ENCODE data around the gene FAM209A. TPM values are rescaled to one million over a fixed set of nuclear protein-coding genes. Genes with fewer than 3 reads are reported as not detected.
"Not testable (repeated sequence)": the region's sequence is repeated elsewhere in the genome, so short reads cannot be mapped to it uniquely, and the experiment has no call there.

FAM209A gene, protein sequence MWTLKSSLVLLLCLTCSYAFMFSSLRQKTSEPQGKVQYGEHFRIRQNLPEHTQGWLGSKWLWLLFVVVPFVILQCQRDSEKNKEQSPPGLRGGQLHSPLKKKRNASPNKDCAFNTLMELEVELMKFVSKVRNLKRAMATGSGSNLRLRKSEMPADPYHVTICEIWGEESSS
- total RNA-seq (not detected in 2 replicates), polyA plus RNA-seq (0.15 TPM in 1 of 2 replicates, not detected in the other)

- not testable (repeated sequence) for H3K4me1 ChIP-seq (ENCODE audit: low read depth); H3K9me3 ChIP-seq (ENCODE audit: low read depth); H3K27ac ChIP-seq; H3K36me3 ChIP-seq; DNase-seq (ENCODE audit: low read depth in 1 of 2, low spot score in 1 of 2); H3K27me3 ChIP-seq; H3K4me3 ChIP-seq
Measured at GRCh38 chr20:56524444-56524843, at the start of gene FAM209A. FAM209A (plus strand) TSS chr20:56524744; CDS start chr20:56524809, 65 bp downstream.

DNA sequence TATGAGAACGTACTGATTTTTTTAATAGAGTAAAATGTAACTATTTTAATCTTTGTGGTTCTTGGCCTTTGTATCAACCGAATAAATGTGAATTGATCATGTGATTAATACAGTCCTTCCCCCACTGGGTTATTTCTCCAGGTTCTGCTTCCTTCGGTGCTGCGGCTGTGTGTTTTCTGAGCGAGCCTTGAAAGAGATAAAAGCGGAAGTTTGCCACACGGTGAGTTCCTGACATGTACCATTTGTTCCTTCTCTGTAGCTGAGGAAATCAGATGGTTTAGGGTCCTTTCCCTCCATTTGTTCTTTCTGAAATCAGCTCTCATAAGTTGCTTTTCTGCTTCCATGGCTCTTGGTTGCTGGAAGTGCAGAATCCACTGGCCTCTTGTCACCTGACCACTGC lies 40.6 kb upstream of the FAM209A start:
- Histone ChIP-seq H3K36me3 (peaks cover 27% of the 10 kb centered on the region), H3K9me3 (ENCODE audit: low read depth) (no peaks in the 10 kb centered on the region), H3K4me1 (ENCODE audit: low read depth) (no peaks in the 10 kb centered on the region), H3K27me3 (no peaks in the 10 kb centered on the region), H3K4me3 (no peak overlapping the region), H3K27ac (no peak overlapping the region)
- no peak for DNase-seq (ENCODE audit: low read depth in 1 of 2, low spot score in 1 of 2)
- TF ChIP-seq CTCF (IDR thresholded peaks at IDR 0.05; ENCODE audit: low read depth, low read length), result no peak

GRCh38 chr20:56487216-56487615 lies 37.3 kb upstream of the FAM209A start:
- peaks cover 12% of the 10 kb centered on the region for H3K4me1 ChIP-seq (ENCODE audit: low read depth)
- H3K27ac ChIP-seq, result no peak overlapping the region
- no peak for TF ChIP-seq CTCF (IDR thresholded peaks at IDR 0.05; ENCODE audit: low read depth, low read length)
- no peaks in the 10 kb centered on the region for H3K9me3 ChIP-seq (ENCODE audit: low read depth)
- H3K27me3 ChIP-seq, result no peaks in the 10 kb centered on the region
- H3K36me3 ChIP-seq, result peaks cover 16% of the 10 kb centered on the region
- no peak for DNase-seq (ENCODE audit: low read depth in 1 of 2, low spot score in 1 of 2)
- no peak overlapping the region for H3K4me3 ChIP-seq

- Histone ChIP-seq H3K27me3 (no peaks in the 10 kb centered on the region), H3K4me1 (ENCODE audit: low read depth) (peaks cover 12% of the 10 kb centered on the region), H3K36me3 (peaks cover 12% of the 10 kb centered on the region), H3K9me3 (ENCODE audit: low read depth) (no peaks in the 10 kb centered on the region), H3K27ac (no peak overlapping the region), H3K4me3 (no peak overlapping the region)
- no peak for DNase-seq (ENCODE audit: low read depth in 1 of 2, low spot score in 1 of 2)
- TF ChIP-seq CTCF (IDR thresholded peaks at IDR 0.05; ENCODE audit: low read depth, low read length), result no peak
Measured at GRCh38 chr20:56488566-56488965, 36.0 kb upstream of the FAM209A start.

DNA sequence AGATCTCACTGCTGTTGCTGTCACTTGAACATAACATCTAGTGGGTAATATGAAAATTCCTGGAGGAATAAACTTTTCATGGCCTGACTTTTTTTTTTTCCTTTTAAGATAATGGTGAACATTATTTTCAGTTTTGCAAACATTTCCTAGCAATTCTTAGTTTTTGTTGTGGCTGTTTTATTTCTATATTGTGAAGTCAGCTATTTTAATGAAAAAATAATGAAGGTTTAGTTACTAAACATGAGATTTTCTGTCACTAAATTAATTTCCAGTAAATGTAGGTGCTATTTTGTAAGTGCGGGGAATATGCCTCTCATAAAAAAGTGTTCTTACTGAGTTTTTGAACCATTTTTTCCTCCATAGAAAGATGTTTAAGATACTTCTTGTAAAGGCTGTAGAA lies 23.4 kb upstream of the FAM209A start:
- no peaks in the 10 kb centered on the region for H3K36me3 ChIP-seq
- no peak overlapping the region for H3K27ac ChIP-seq
- H3K4me1 ChIP-seq (ENCODE audit: low read depth), result no peaks in the 10 kb centered on the region
- TF ChIP-seq CTCF (IDR thresholded peaks at IDR 0.05; ENCODE audit: low read depth, low read length), result no peak
- H3K27me3 ChIP-seq, result no peaks in the 10 kb centered on the region
- no peaks in the 10 kb centered on the region for H3K9me3 ChIP-seq (ENCODE audit: low read depth)
- DNase-seq (ENCODE audit: low read depth in 1 of 2, low spot score in 1 of 2), result no peak
- H3K4me3 ChIP-seq, result no peak overlapping the region

DNA sequence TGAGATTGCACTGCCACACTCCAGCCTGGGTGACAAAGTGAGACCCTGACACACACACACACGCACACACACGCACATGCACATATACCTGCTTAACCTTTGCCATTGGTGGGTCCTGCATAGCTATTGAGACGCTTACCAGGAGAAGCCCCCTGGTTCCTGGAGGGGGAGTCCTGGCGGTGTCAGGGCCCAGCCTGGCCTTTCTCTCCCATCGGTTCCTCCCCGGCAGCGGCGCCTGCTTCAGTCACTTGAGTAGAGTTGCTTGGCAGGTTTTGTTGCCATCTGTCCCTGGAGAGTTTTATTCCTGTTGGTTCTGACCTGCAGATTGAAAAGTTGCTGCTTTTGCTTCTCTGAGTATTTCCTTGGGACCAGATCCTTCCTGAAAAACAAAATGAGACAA lies 20.6 kb upstream of the FAM209A start:
- TF ChIP-seq CTCF (IDR thresholded peaks at IDR 0.05; ENCODE audit: low read depth, low read length), result no peak
- H3K27ac ChIP-seq, result no peak overlapping the region
- DNase-seq (ENCODE audit: low read depth in 1 of 2, low spot score in 1 of 2), result no peak

More for the DNA sequence above, 20.6 kb upstream of the FAM209A start:
- no peak overlapping the region for H3K4me3 ChIP-seq
- H3K9me3 ChIP-seq (ENCODE audit: low read depth), result no peaks in the 10 kb centered on the region
- H3K27me3 ChIP-seq, result no peaks in the 10 kb centered on the region
- H3K4me1 ChIP-seq (ENCODE audit: low read depth), result no peaks in the 10 kb centered on the region
- H3K36me3 ChIP-seq, result no peaks in the 10 kb centered on the region

All from cardiac muscle cell (in vitro differentiated cells and primary cell).